GM10847 (cell line): ENCODE data around the gene MYL12B.

Experiments used
- POLR2A ChIP-seq: IDR thresholded peaks from 2 replicates; pipeline ENCODE4 v1.6.1; 2011; ENCODE audit not compliant: insufficient read length; ENCODE audit errors: extremely low read depth

Gene MYL12B

DNA sequence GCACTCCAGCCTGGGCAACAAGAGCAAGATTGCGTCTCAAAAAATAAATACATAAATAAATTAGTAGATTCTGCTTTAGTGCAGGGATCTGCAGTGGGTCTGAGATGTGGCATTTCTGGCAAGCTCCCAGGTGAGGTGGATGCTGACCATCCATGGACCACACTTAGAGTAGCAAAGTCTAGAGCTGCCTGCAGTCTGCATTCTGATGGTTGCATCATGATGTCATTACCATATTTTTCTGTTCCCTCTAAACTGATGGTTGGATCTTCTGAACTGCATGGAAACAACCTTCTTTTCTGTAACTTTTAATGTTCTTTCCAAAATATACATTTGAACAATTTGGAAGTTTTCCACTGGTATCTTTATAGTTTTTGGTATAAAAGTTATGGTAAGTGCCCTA, 42.9 kb downstream of the MYL12B start:
- TF ChIP-seq POLR2A: no peak

DNA sequence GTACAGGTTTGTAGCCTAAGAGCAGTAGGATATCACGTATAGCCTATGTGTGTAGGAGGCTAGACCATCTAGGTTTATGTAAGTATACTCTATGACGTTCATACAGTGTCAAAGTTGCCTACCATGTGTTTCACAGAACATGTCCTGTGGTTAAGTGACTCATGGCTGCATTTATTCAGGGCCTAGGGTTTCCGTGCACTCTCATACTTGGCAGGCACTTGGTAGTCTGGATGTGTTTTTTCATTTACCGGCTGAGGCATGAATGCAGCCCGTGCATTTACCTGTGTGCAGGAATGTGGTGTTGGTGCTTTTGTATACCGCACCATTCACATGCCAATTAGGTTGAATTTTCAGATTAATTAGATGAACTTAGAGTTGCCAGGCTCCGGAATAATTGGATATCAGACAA, 43.4 kb downstream of the MYL12B start:
- no peak for TF ChIP-seq POLR2A

DNA sequence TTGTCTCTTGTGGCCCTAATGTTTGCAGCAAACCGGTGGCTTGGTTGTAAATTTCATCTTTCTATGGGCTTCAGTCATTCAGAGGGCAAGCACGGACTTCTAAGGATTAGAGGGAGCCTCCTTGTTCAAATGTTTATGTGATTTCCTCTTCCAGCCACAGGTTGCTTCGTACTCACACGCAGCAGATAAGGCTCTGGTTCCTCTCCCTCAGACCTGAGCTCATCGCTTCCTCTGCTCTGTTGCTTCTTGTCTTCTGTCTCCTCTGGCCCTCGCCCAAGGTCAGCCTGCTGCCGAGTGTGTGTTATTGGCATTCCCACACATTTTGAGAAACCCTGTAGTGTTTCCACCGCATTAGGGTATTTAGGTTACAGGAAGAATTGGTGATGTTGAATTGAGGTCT, 44.0 kb downstream of the MYL12B start:
- no peak for TF ChIP-seq POLR2A

- TF ChIP-seq POLR2A: no peak
Observed at GRCh38 chr18:3306391-3306790, 44.5 kb downstream of the MYL12B start.

DNA sequence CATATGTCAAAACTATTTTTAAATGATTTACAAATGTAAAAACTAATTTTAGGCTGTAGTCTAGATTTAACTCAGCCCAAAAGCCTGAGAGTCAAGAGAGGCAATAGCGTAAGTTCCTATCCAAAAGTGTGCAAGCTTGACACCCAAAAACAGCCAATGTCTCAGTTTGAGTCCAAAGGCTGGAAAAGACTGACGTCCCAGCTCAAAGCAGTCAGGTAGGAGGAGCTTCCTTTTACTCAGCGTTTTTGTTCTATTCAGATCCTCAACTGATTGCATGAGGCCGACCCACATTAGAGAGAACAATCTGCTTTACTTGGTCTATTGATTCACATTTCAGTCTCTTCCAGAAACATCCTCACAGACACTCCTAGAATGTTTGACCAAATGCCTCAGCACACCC, 51.8 kb downstream of the MYL12B start:
- no peak for TF ChIP-seq POLR2A

DNA sequence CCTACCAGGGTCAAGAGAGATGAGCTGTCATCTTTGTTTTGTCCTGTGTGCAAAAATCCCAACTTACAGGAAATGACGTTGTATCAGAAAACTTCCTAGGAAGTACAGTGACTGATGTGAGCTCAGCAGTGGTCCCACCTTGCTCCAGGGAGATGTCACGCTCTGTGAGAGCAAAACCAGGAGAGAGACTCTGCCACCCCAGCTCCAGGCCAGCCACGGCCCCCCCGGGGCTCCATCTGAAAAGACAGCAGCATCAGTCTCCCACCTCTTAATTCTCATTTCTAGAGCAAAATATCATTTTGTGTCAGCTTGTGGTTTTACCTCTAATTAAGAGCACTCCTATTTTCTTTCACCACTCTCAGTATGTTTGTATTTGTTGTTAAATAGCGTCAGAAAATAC, 57.5 kb downstream of the MYL12B start:
- TF ChIP-seq POLR2A: no peak

DNA sequence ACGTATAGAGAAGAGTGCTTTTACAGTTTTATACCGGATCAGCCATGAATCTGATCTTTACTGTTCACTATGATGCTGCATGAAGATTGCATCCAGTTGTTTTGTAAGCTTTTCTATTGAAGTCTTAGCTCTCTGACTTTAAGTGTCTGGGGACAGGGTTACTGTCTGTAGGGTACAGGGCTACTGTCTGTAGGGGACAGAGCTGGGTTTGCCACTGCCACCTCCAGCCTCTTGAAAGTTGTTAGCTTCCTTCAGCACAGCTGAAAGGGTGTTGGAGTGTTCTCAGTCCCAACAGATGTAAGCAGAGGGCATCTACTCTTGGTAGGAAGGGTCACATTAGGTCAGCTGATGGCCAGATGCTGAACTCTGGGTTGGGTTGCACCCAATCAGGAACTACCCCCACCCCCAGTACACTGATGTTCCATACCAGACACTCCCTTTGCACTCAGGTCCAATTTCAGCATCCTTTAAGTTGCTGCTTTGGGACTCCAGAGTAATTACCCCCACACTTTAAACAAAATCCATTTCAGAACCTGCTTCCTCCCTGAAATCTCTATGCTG, 58.0 kb downstream of the MYL12B start:
- TF ChIP-seq POLR2A: no peak

GRCh38 chr18:3321133-3321812, 59.3 kb downstream of the MYL12B start:
- no peak for TF ChIP-seq POLR2A

GRCh38 chr18:3323900-3324299, 62.0 kb downstream of the MYL12B start:
- TF ChIP-seq POLR2A: no peak
